ENCODE results near the gene ACSL1.

The ACSL1 gene

GRCh38 chr4:184721254-184721653, 104.5 kb downstream of the ACSL1 start:
- no peak overlapping the region for H3K27ac ChIP-seq
- TF ChIP-seq, protein P1, sequence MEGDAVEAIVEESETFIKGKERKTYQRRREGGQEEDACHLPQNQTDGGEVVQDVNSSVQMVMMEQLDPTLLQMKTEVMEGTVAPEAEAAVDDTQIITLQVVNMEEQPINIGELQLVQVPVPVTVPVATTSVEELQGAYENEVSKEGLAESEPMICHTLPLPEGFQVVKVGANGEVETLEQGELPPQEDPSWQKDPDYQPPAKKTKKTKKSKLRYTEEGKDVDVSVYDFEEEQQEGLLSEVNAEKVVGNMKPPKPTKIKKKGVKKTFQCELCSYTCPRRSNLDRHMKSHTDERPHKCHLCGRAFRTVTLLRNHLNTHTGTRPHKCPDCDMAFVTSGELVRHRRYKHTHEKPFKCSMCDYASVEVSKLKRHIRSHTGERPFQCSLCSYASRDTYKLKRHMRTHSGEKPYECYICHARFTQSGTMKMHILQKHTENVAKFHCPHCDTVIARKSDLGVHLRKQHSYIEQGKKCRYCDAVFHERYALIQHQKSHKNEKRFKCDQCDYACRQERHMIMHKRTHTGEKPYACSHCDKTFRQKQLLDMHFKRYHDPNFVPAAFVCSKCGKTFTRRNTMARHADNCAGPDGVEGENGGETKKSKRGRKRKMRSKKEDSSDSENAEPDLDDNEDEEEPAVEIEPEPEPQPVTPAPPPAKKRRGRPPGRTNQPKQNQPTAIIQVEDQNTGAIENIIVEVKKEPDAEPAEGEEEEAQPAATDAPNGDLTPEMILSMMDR (IDR thresholded peaks at IDR 0.05; ENCODE audit: low read depth, low read length), result no peak
- DNase-seq, result no peak
- H3K27me3 ChIP-seq (ENCODE audit: insufficient read depth, low read depth, severe bottlenecking), result no peaks in the 10 kb centered on the region
- H3K4me3 ChIP-seq (ENCODE audit: low read depth, low read length), result no peak overlapping the region
- H3K36me3 ChIP-seq, result peaks cover 97% of the 10 kb centered on the region
- no peaks in the 10 kb centered on the region for H3K9me3 ChIP-seq (ENCODE audit: severe bottlenecking)

GRCh38 chr4:184719407-184719806, 106.4 kb downstream of the ACSL1 start:
- no peaks in the 10 kb centered on the region for H3K9me3 ChIP-seq (ENCODE audit: severe bottlenecking)
- H3K27me3 ChIP-seq (ENCODE audit: insufficient read depth, low read depth, severe bottlenecking), result no peaks in the 10 kb centered on the region
- TF ChIP-seq, protein P1 (IDR thresholded peaks at IDR 0.05; ENCODE audit: low read depth, low read length), result no peak
- no peak for DNase-seq
- H3K27ac ChIP-seq, result no peak overlapping the region
- no peak overlapping the region for H3K4me3 ChIP-seq (ENCODE audit: low read depth, low read length)
- H3K36me3 ChIP-seq, result peaks cover 98% of the 10 kb centered on the region

- DNase-seq, result no peak
- H3K9me3 ChIP-seq (ENCODE audit: severe bottlenecking), result no peaks in the 10 kb centered on the region
- H3K4me3 ChIP-seq (ENCODE audit: low read depth, low read length), result no peak overlapping the region
- no peaks in the 10 kb centered on the region for H3K27me3 ChIP-seq (ENCODE audit: insufficient read depth, low read depth, severe bottlenecking)
- TF ChIP-seq, protein P1 (IDR thresholded peaks at IDR 0.05; ENCODE audit: low read depth, low read length), result no peak
- no peak overlapping the region for H3K27ac ChIP-seq
- H3K36me3 ChIP-seq, result peaks cover 100% of the 10 kb centered on the region
Measured at GRCh38 chr4:184715526-184715925, 110.2 kb downstream of the ACSL1 start.

GRCh38 chr4:184713887-184714286, 111.9 kb downstream of the ACSL1 start:
- H3K4me3 ChIP-seq (ENCODE audit: low read depth, low read length), result no peak overlapping the region
- no peaks in the 10 kb centered on the region for H3K9me3 ChIP-seq (ENCODE audit: severe bottlenecking)
- no peak for DNase-seq
- H3K27me3 ChIP-seq (ENCODE audit: insufficient read depth, low read depth, severe bottlenecking), result no peaks in the 10 kb centered on the region
- no peak overlapping the region for H3K27ac ChIP-seq
- TF ChIP-seq, protein P1 (IDR thresholded peaks at IDR 0.05; ENCODE audit: low read depth, low read length), result no peak
- peaks cover 98% of the 10 kb centered on the region for H3K36me3 ChIP-seq

DNA sequence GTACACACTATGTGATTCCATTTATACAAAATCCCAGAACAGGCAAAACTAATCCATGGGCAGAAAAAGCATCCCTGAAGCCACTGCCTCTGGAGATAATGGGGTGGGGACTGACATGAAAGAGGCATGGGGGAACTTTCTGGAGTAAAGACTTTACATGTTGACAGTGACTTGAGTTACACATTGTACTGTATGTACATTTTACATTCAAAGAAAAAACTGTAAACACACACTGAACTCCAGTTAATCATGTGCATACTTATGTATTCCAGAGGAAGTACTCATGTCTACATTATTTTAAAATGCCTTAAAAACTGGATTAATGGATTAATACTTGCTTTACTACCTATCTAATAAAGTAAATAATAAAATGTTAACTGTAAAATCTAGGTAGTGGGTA, 113.4 kb downstream of the ACSL1 start:
- Histone ChIP-seq H3K9me3 (ENCODE audit: severe bottlenecking) (no peaks in the 10 kb centered on the region), H3K27me3 (ENCODE audit: insufficient read depth, low read depth, severe bottlenecking) (no peaks in the 10 kb centered on the region), H3K36me3 (peaks cover 96% of the 10 kb centered on the region), H3K4me3 (ENCODE audit: low read depth, low read length) (no peak overlapping the region), H3K27ac (no peak overlapping the region)
- TF ChIP-seq, protein P1 (IDR thresholded peaks at IDR 0.05; ENCODE audit: low read depth, low read length), result no peak
- no peak for DNase-seq

- no peak overlapping the region for H3K4me3 ChIP-seq (ENCODE audit: low read depth, low read length)
- H3K36me3 ChIP-seq, result peaks cover 96% of the 10 kb centered on the region
- H3K27ac ChIP-seq, result no peak overlapping the region
- no peak for DNase-seq
- H3K9me3 ChIP-seq (ENCODE audit: severe bottlenecking), result no peaks in the 10 kb centered on the region
- no peaks in the 10 kb centered on the region for H3K27me3 ChIP-seq (ENCODE audit: insufficient read depth, low read depth, severe bottlenecking)
- TF ChIP-seq, protein P1 (IDR thresholded peaks at IDR 0.05; ENCODE audit: low read depth, low read length), result no peak
Measured at GRCh38 chr4:184706453-184706852, 119.3 kb downstream of the ACSL1 start.
